ENCODE measurements around the gene MEX3C.

- no peak for TF ChIP-seq POLR2AphosphoS5 (IDR thresholded peaks at IDR 0.05; ENCODE audit: low read depth, low read length)
- TF ChIP-seq TAF1 (IDR thresholded peaks at IDR 0.05; ENCODE audit: borderline replicate concordance, insufficient read depth, low read length), result no peak
- TF ChIP-seq REST (IDR thresholded peaks at IDR 0.05; ENCODE audit: insufficient read depth in 1 of 2, low read depth in 2 of 2, low read length in 2 of 2), result no peak
- no peak for TF ChIP-seq FOXP2 (optimal IDR thresholded peaks at IDR 0.05; ENCODE audit: borderline replicate concordance, extremely low read depth, extremely low read length, insufficient read depth)
These were observed 62.8 kb downstream of the MEX3C start for GRCh38 chr18:51134721-51135120.
